ENCODE results near the gene GALNT17.

Gene GALNT17

GRCh38 chr7:71411475-71411874, 279.5 kb downstream of the GALNT17 start:
- no peak for TF ChIP-seq ZNF274 (IDR thresholded peaks at IDR 0.05; ENCODE audit: low read depth, low read length)
- H3K4me3 ChIP-seq (ENCODE audit: low read length), result no peak overlapping the region

GRCh38 chr7:71414490-71414889, 282.5 kb downstream of the GALNT17 start:
- no peak overlapping the region for H3K4me3 ChIP-seq (ENCODE audit: low read length)
- no peak for TF ChIP-seq ZNF274 (IDR thresholded peaks at IDR 0.05; ENCODE audit: low read depth, low read length)

GRCh38 chr7:71419546-71420337, 287.8 kb downstream of the GALNT17 start:
- no peak overlapping the region for H3K4me3 ChIP-seq (ENCODE audit: low read length)
- no peak for TF ChIP-seq ZNF274 (IDR thresholded peaks at IDR 0.05; ENCODE audit: low read depth, low read length)

GRCh38 chr7:71422104-71422503, 290.2 kb downstream of the GALNT17 start:
- no peak for TF ChIP-seq ZNF274 (IDR thresholded peaks at IDR 0.05; ENCODE audit: low read depth, low read length)
- H3K4me3 ChIP-seq (ENCODE audit: low read length), result no peak overlapping the region

- no peak for TF ChIP-seq ZNF274 (IDR thresholded peaks at IDR 0.05; ENCODE audit: low read depth, low read length)
These were observed 292.5 kb downstream of the GALNT17 start for GRCh38 chr7:71424166-71425035.

GRCh38 chr7:71429083-71429482, 297.1 kb downstream of the GALNT17 start:
- TF ChIP-seq ZNF274 (IDR thresholded peaks at IDR 0.05; ENCODE audit: low read depth, low read length), result no peak
- H3K4me3 ChIP-seq (ENCODE audit: low read length), result no peak overlapping the region

More at GRCh38 chr7:71424166-71425035, 292.5 kb downstream of the GALNT17 start:
- H3K4me3 ChIP-seq (ENCODE audit: low read length), result no peak overlapping the region

- H3K4me3 ChIP-seq (ENCODE audit: low read length), result no peak overlapping the region
- no peak for TF ChIP-seq ZNF274 (IDR thresholded peaks at IDR 0.05; ENCODE audit: low read depth, low read length)
These were observed 298.3 kb downstream of the GALNT17 start for GRCh38 chr7:71430246-71430645.

GRCh38 chr7:71439321-71439720, 307.4 kb downstream of the GALNT17 start:
- no peak for TF ChIP-seq ZNF274 (IDR thresholded peaks at IDR 0.05; ENCODE audit: low read depth, low read length)
- no peak overlapping the region for H3K4me3 ChIP-seq (ENCODE audit: low read length)

GRCh38 chr7:71442492-71443190, 310.7 kb downstream of the GALNT17 start:
- TF ChIP-seq ZNF274 (IDR thresholded peaks at IDR 0.05; ENCODE audit: low read depth, low read length), result no peak

GRCh38 chr7:71443191-71443530, 311.2 kb downstream of the GALNT17 start:
- no peak overlapping the region for H3K4me3 ChIP-seq (ENCODE audit: low read length)
- TF ChIP-seq ZNF274 (IDR thresholded peaks at IDR 0.05; ENCODE audit: low read depth, low read length), result no peak

More at GRCh38 chr7:71442492-71443190, 310.7 kb downstream of the GALNT17 start:
- no peak overlapping the region for H3K4me3 ChIP-seq (ENCODE audit: low read length)

- no peak for TF ChIP-seq ZNF274 (IDR thresholded peaks at IDR 0.05; ENCODE audit: low read depth, low read length)
- no peak overlapping the region for H3K4me3 ChIP-seq (ENCODE audit: low read length)
These were observed 312.2 kb downstream of the GALNT17 start for GRCh38 chr7:71444130-71444529.

GRCh38 chr7:71453630-71454029, 321.7 kb downstream of the GALNT17 start:
- no peak for TF ChIP-seq ZNF274 (IDR thresholded peaks at IDR 0.05; ENCODE audit: low read depth, low read length)
- H3K4me3 ChIP-seq (ENCODE audit: low read length), result no peak overlapping the region

GRCh38 chr7:71454981-71455380, 323.0 kb downstream of the GALNT17 start:
- no peak overlapping the region for H3K4me3 ChIP-seq (ENCODE audit: low read length)
- TF ChIP-seq ZNF274 (IDR thresholded peaks at IDR 0.05; ENCODE audit: low read depth, low read length), result no peak

GRCh38 chr7:71457021-71457420, 325.1 kb downstream of the GALNT17 start:
- no peak for TF ChIP-seq ZNF274 (IDR thresholded peaks at IDR 0.05; ENCODE audit: low read depth, low read length)
- no peak overlapping the region for H3K4me3 ChIP-seq (ENCODE audit: low read length)
